A172 (cell line): Measurements from ENCODE around the gene FCGR1A. TPM values are rescaled to one million over a fixed set of nuclear protein-coding genes. Genes with fewer than 3 reads are reported as not detected.
"Not testable (repeated sequence)": the region's sequence is repeated elsewhere in the genome, so short reads cannot be mapped to it uniquely, and the experiment has no call there.

Experiments used
- DNase-seq: peaks from one replicate; pipeline ENCODE4 v3.0.0-alpha.2; 2015; ENCODE audit warnings: low spot score
- total RNA-seq: library from RNA; depleted of rRNA; stranded (reverse); fragments of >200 nt; shearing (Covaris generic); gene quantifications from 2 replicates; pipeline ENCODE4 v1.2.3, GENCODE V29; 2014

Gene FCGR1A
- total RNA-seq, 1 experiment from 2014 or later: not detected

- DNase-seq: not testable (repeated sequence)
Observed at GRCh38 chr1:149777084-149777483, 5.4 kb upstream of the FCGR1A start.

- DNase-seq: not testable (repeated sequence)
Observed at GRCh38 chr1:149778313-149778712, 4.2 kb upstream of the FCGR1A start.

- DNase-seq: not testable (repeated sequence)
Observed at GRCh38 chr1:149781413-149781984, 995 bp upstream of the FCGR1A start.

- not testable (repeated sequence) for DNase-seq
Observed at GRCh38 chr1:149783289-149783688, 795 bp downstream of the FCGR1A start.

- not testable (repeated sequence) for DNase-seq
Observed at GRCh38 chr1:149783868-149784267, 1.4 kb downstream of the FCGR1A start.

- not testable (repeated sequence) for DNase-seq
Observed at GRCh38 chr1:149787688-149788451, 5.4 kb downstream of the FCGR1A start.

GRCh38 chr1:149792502-149792901, 10.0 kb downstream of the FCGR1A start:
- not testable (repeated sequence) for DNase-seq

- peak; percentile 41 for DNase-seq
Observed at GRCh38 chr1:149792912-149793515, 10.5 kb downstream of the FCGR1A start.

GRCh38 chr1:149793885-149794284, 11.4 kb downstream of the FCGR1A start:
- DNase-seq: not testable (repeated sequence)

- DNase-seq: not testable (repeated sequence)
Observed at GRCh38 chr1:149801628-149802027, 19.1 kb downstream of the FCGR1A start.

- DNase-seq: not testable (repeated sequence)
Observed at GRCh38 chr1:149804417-149805080, 22.1 kb downstream of the FCGR1A start.

GRCh38 chr1:149810697-149811405, 28.4 kb downstream of the FCGR1A start:
- not testable (repeated sequence) for DNase-seq

- peak; percentile 22 for DNase-seq
Observed at GRCh38 chr1:149811514-149811889, 29.0 kb downstream of the FCGR1A start.

- peak; percentile 95 for DNase-seq
Observed at GRCh38 chr1:149811890-149812829, 29.7 kb downstream of the FCGR1A start.

- peak; percentile 83 for DNase-seq
Observed at GRCh38 chr1:149812893-149813801, 30.7 kb downstream of the FCGR1A start.

GRCh38 chr1:149820387-149820786, 37.9 kb downstream of the FCGR1A start:
- not testable (repeated sequence) for DNase-seq

- DNase-seq: not testable (repeated sequence)
Observed at GRCh38 chr1:149826555-149826954, 44.1 kb downstream of the FCGR1A start.

- DNase-seq: not testable (repeated sequence)
Observed at GRCh38 chr1:149831764-149832315, 49.3 kb downstream of the FCGR1A start.
